Neutrophil (primary cell): ENCODE data around the gene KCNJ16.

Source experiments
- H3K27ac ChIP-seq: fragments of 200-600 bp; sonication (generic); 2 replicates; pipeline ENCODE4 v1.5.1; 2016; ENCODE audit warnings: mild to moderate bottlenecking, moderate library complexity
- H3K27me3 ChIP-seq: fragments of 200-600 bp; sonication (generic); 2 replicates; pipeline ENCODE4 v1.6.0; 2016; ENCODE audit warnings: mild to moderate bottlenecking
- H3K36me3 ChIP-seq: fragments of 200-600 bp; sonication (generic); 2 replicates; pipeline ENCODE4 v1.5.1; 2017
- H3K4me1 ChIP-seq, 2 experiments: fragments of 200-600 bp in 1 of 2; sonication (generic) in 1 of 2; 1 replicate in 1 of 2; 2 replicates in 1 of 2; pipeline versions ENCODE4 v1.5.1 to v1.6.1; 2013 to 2016; ENCODE audit warnings: low read depth in 1 of 2, low read length in 1 of 2, mild to moderate bottlenecking in 1 of 2, moderate library complexity in 1 of 2; ENCODE audit not compliant: control insufficient read depth in 1 of 2, insufficient read depth in 1 of 2
- H3K4me3 ChIP-seq, 2 experiments: fragments of 200-600 bp in 1 of 2; sonication (generic) in 1 of 2; 1 replicate in 1 of 2; 2 replicates in 1 of 2; pipeline ENCODE4 v1.5.1; 2013 to 2016; ENCODE audit warnings: low read depth in 1 of 2, low read length in 1 of 2, mild to moderate bottlenecking in 1 of 2, moderate library complexity in 1 of 2
- H3K9me3 ChIP-seq: fragments of 200-600 bp; sonication (generic); 2 replicates; pipeline ENCODE4 v1.5.1; 2016
- TF ChIP-seq, protein P1 (sequence below): fragments of 200-600 bp; sonication (generic); IDR thresholded peaks from 2 replicates; pipeline ENCODE4 v1.5.1; 2016; ENCODE audit warnings: antibody characterized with exemption

KCNJ16 gene

DNA sequence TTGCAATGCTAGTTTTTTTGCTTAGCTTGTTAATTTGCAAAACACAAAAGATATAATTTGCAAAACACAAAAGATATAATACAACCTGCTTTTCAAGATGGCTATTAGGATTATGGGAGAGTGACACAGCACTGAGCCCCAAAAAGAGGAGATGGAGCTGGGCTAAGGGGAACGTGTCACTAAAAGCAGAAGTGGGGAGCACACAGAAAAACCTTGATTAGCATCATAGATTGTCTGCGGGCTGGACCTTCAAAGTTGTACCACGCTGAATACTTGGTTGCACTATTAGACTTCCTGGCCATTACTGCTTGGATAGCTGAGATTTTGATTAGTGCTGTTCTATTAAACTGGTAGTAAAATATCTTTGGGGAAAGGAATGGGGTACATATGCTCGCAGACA lies 36.2 kb downstream of the KCNJ16 start:
- Histone ChIP-seq H3K4me1 (no peaks in the 10 kb centered on the region), H3K4me3 (no peak overlapping the region), H3K36me3 (no peaks in the 10 kb centered on the region), H3K9me3 (no peaks in the 10 kb centered on the region), H3K27ac (no peak overlapping the region), H3K27me3 (no peaks in the 10 kb centered on the region)
- TF ChIP-seq, protein P1, sequence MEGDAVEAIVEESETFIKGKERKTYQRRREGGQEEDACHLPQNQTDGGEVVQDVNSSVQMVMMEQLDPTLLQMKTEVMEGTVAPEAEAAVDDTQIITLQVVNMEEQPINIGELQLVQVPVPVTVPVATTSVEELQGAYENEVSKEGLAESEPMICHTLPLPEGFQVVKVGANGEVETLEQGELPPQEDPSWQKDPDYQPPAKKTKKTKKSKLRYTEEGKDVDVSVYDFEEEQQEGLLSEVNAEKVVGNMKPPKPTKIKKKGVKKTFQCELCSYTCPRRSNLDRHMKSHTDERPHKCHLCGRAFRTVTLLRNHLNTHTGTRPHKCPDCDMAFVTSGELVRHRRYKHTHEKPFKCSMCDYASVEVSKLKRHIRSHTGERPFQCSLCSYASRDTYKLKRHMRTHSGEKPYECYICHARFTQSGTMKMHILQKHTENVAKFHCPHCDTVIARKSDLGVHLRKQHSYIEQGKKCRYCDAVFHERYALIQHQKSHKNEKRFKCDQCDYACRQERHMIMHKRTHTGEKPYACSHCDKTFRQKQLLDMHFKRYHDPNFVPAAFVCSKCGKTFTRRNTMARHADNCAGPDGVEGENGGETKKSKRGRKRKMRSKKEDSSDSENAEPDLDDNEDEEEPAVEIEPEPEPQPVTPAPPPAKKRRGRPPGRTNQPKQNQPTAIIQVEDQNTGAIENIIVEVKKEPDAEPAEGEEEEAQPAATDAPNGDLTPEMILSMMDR = no peak

DNA sequence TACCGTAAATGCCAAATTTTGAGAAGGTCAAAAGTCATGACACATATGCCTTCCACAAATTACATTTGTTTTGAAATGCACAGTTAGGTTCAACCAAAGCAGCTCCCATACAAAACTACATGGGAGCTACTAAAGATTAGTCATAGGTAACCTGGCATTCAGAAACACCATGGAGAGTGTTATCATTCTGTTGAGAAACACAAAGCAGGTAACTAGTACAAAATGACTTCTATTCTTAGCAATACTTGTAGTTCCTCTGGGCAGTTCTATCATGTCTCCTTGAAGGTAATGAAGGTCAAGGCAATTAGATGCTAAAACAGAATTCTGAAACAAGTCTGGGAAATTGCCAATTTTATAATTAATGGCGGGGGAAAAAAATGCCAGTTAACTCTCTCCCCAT lies 39.4 kb downstream of the KCNJ16 start:
- Histone ChIP-seq H3K9me3 (no peaks in the 10 kb centered on the region), H3K4me3 (no peak overlapping the region), H3K4me1 (no peaks in the 10 kb centered on the region), H3K36me3 (no peaks in the 10 kb centered on the region), H3K27me3 (no peaks in the 10 kb centered on the region), H3K27ac (no peak overlapping the region)
- TF ChIP-seq, protein P1 = no peak

DNA sequence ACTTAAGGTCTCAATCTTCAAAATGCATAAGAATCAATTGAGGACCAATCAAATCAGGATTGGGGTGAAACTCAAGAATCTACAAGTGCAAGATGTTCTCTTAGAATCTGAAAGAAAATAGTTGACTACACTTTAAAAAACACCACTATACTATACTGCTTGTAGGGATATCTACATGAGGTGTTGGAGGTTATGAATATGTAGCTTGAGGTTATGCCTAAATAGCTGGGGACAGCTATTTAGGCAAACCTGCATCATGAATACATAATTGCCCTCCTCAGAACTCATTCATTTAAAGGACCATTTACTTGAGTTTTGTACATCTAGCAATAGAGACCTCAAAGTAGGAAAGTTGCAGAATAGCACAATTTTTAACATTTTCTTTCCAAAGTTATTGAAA lies 40.1 kb downstream of the KCNJ16 start:
- peaks cover 0 to 2% of the 10 kb centered on the region in 2 experiments for H3K4me1 ChIP-seq
- H3K9me3 ChIP-seq = no peaks in the 10 kb centered on the region
- TF ChIP-seq, protein P1 = no peak
- no peak overlapping the region for H3K27ac ChIP-seq
- H3K27me3 ChIP-seq = no peaks in the 10 kb centered on the region
- no peaks in the 10 kb centered on the region for H3K36me3 ChIP-seq
- no peak overlapping the region for H3K4me3 ChIP-seq

DNA sequence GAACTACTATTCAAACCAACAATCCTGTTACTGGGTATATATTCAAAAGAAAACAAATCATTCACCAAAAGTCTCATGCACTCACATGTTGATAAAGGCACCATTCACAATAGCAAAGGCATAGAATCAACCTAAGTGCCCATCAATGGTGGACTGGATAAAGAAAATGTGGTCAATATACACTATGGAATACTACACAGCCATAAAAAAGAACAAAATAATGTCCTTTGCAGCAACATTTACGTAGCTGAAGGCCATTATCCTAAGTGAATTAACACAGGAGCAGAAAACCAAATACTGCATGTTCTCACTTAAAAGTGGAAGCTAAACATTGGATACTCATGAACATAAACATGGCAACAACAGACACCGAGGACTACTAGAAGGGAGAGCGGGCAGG lies 41.9 kb downstream of the KCNJ16 start:
- H3K4me1 ChIP-seq = peaks cover 0 to 6% of the 10 kb centered on the region in 2 experiments
- H3K27ac ChIP-seq = no peak overlapping the region
- H3K9me3 ChIP-seq = no peaks in the 10 kb centered on the region
- no peaks in the 10 kb centered on the region for H3K36me3 ChIP-seq
- no peaks in the 10 kb centered on the region for H3K27me3 ChIP-seq
- H3K4me3 ChIP-seq = no peak overlapping the region
- TF ChIP-seq, protein P1 = no peak

DNA sequence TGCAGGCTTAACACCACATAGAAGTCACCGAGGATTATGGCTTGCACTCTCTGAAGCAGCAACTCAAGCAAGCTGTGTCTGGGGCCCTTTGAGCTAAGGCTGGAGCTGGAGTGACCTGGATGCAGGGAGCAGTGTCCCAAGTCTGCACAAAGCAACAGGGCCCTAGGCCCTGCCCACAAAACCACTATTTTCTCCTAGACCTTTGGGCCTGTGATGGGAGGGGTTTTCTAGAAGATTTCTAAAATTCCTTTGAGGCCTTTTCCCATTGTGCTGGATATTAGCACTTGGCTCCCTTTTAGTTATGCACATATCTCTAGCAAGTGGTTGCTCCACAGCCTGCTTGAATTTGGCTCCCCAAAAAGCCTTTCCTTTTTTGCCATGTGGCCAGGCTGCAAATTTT lies 44.5 kb downstream of the KCNJ16 start:
- H3K27me3 ChIP-seq = no peaks in the 10 kb centered on the region
- no peaks in the 10 kb centered on the region for H3K9me3 ChIP-seq
- no peak overlapping the region for H3K27ac ChIP-seq
- TF ChIP-seq, protein P1 = no peak
- H3K36me3 ChIP-seq = no peaks in the 10 kb centered on the region
- H3K4me3 ChIP-seq = no peak overlapping the region
- peaks cover 5 to 6% of the 10 kb centered on the region in 2 experiments for H3K4me1 ChIP-seq

DNA sequence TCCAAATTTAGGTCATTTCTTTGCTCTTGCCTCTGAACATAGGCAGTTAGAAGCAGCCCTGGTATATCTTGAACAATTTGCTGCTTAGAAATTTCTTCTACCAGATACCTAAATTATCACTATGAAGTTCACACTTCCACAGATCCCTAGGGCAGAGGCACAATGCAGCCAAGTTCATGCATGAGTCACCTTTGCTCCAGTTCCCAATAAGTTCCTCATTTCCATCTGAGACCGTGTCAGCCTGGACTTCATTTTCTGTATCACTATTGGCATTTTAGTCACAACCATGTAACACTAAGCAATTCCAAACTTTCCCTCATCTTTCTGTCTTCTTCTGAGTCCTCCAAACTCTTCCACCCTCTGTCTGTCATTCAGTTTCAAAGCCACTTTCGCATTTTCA lies 45.0 kb downstream of the KCNJ16 start:
- no peaks in the 10 kb centered on the region for H3K36me3 ChIP-seq
- no peak overlapping the region for H3K27ac ChIP-seq
- H3K27me3 ChIP-seq = no peaks in the 10 kb centered on the region
- H3K4me3 ChIP-seq = no peak overlapping the region
- TF ChIP-seq, protein P1 = no peak
- peaks cover 5 to 6% of the 10 kb centered on the region in 2 experiments for H3K4me1 ChIP-seq
- H3K9me3 ChIP-seq = no peaks in the 10 kb centered on the region
